Activated CD4-positive, CD25-positive, alpha-beta regulatory T cell treated with anti-CD3 and anti-CD28 coated beads, Interleukin-2, amount 50 U/mL, for 72 hours (primary cell): ENCODE measurements around the gene MST1.
A peak's percentile ranks its signal among the peaks of the same experiment; 100 is the strongest.

ENCODE experiments used
- DNase-seq: peaks from one replicate; pipeline ENCODE4 v3.0.0; 2021

MST1 gene

DNA sequence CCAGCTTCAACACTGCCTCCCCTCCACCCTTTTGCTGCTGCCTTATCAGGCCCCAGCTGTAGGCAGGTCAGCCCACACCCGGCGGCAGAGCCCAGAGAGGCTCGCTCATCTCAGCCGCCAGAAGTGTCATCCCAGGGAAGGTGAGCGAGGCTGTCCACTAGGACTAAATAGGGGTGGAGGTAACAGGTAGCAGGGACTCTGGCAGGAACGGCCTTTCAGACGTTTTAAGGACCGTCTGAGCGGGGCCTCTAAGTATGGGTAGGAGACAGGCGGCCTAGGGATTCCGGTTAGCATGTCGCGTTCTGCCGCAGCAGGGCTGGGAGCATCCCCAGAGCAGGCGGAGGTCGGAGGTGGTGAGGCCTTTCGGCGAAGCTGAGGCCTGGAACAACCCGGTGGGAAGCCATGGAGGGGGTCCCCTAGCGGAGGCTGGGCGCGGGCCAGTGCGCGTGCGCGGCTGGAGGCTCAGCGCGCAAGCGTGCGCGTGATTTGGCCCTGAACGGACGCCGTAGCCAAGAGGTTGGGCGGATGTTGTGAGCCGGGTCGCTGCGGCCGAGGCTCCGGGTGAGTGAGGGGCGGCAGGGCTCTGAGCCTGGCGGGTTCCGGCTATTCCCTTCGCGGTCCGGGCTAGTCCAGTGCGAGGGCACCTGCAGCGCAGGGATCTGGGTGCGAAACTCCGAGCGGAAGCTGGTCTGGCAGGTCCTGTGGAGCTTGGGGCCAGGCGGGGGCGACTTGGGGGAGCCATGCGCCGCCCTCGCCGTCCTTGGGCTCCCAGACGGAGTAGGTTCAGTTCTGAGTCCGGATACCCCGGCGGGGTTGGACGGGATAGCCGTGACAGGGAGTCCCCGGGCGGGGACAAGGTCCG, at the start of gene MST1, which contains the start of gene RNF123:
TSS of gene MST1 (minus strand) at position 429 of the 862 bp plus-strand sequence. CDS start 783 bp downstream, outside the sequence.
TSS of gene RNF123 (plus strand) at position 512 of the 862 bp plus-strand sequence. CDS start 1,609 bp downstream, outside the sequence.
- peak; percentile 95 for DNase-seq

- no peak for DNase-seq
Measured at GRCh38 chr3:49738067-49738713, 48.9 kb upstream of the MST1 start.

GRCh38 chr3:49734752-49735151, 45.5 kb upstream of the MST1 start:
- DNase-seq, result no peak

DNA sequence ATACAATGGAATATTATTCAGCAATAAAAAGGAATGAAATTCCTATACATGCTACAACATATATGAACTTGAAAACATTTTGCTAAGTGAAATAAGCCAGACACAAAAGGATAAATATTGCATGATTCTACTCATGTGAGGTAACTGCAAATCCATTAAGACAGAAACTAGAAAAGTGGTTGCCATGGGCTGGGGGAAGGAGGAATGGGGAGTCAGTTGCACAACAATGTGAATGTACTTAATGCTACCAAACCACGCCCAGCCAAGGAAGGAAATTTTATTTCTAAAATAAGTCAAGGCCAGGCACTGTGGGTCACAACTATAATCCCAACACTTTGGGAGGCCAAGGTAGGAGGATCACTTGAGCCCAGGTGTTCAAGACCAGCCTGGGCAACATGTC, 44.3 kb upstream of the MST1 start:
- DNase-seq, result no peak

- DNase-seq, result no peak
Measured at GRCh38 chr3:49732597-49732996, 43.3 kb upstream of the MST1 start.

GRCh38 chr3:49729966-49730609, 40.8 kb upstream of the MST1 start:
- DNase-seq, result no peak

GRCh38 chr3:49727924-49728361, 38.7 kb upstream of the MST1 start:
- DNase-seq, result no peak

DNA sequence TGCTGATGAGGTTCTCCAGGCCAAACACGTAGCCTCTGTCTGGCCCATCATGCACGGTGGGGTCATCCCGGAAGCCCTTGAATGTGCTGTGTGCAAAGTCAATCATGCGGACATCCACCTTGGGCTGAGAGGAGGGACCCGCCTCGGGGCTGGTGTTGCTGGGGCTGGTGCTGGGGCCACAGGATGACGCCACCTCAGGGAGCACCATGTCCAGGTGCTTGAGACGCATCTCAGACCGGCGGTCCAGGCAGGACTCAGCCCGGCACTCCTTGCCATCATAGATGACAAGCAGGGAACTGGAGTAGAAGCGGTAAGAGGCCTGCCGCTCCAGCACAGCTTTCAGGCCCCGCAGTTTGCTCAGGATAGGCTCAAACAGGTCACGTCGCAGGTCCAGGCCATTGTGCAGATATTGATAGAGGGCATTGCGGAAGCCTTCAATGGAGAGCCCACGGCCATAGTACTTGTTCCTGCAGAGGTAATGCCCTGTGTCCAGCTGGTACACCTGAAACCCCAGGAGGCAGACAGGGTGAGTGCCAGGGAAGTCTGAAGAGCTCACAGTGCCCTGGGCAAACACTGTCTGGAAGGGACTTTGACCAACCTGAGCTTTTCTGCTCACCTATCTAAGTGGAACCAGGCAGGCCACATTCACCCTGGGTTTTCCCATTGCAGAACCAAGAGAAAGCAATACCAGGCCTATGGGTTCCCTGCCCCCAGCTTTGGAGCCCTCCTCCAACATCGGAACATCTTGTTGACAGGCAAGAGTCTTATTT, 38.1 kb upstream of the MST1 start:
- no peak for DNase-seq

- no peak for DNase-seq
Measured at GRCh38 chr3:49725906-49726681, 36.8 kb upstream of the MST1 start.

GRCh38 chr3:49724586-49724985, 35.3 kb upstream of the MST1 start:
- peak; percentile 45 for DNase-seq

- DNase-seq, result peak; percentile 95
Measured at GRCh38 chr3:49723628-49724551, 34.6 kb upstream of the MST1 start, which contains the start of gene GMPPB. Gene GMPPB (minus strand): TSS chr3:49723951. CDS start chr3:49723726, 225 bp downstream.

DNA sequence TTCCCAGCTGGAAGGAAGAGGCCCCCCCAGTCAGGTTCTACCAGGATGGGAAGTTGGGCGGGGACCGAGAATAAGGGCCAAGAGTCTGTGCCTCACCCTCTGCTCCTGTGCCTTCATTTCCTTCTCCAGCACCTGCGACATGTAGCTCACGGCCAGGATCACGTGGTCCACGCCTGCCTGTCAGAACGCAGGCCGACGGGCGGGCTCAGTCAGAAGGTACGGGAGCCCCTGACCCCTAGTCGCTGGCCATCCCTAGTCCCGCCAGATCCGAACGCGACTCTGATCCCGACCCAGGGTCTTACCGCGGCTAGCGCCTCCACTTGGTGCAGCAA, 34.0 kb upstream of the MST1 start:
- peak; percentile 72 for DNase-seq

- no peak for DNase-seq
Measured at GRCh38 chr3:49722896-49723295, 33.6 kb upstream of the MST1 start.

- DNase-seq, result no peak
Measured at GRCh38 chr3:49721896-49722781, 32.9 kb upstream of the MST1 start.

GRCh38 chr3:49721596-49721895, 32.3 kb upstream of the MST1 start:
- DNase-seq, result no peak

GRCh38 chr3:49720855-49721595, 31.8 kb upstream of the MST1 start:
- DNase-seq, result no peak

GRCh38 chr3:49719214-49719884, 30.1 kb upstream of the MST1 start, which contains the start of gene AMIGO3:
Gene AMIGO3 (minus strand): TSS chr3:49719684. CDS start chr3:49719465, 219 bp downstream.
- DNase-seq, result peak; percentile 87

GRCh38 chr3:49718858-49719213, 29.6 kb upstream of the MST1 start:
- DNase-seq, result no peak
